HG02870 (cell line): Measurements from ENCODE around the gene PCID2.

ENCODE experiments used
- ATAC-seq: cut with Tn5 transposase; IDR thresholded peaks from one replicate; pipeline ENCODE4 v1.9.1; 2021; ENCODE audit warnings: mild to moderate bottlenecking, moderate library complexity; ENCODE audit not compliant: unreplicated experiment

PCID2 gene

DNA sequence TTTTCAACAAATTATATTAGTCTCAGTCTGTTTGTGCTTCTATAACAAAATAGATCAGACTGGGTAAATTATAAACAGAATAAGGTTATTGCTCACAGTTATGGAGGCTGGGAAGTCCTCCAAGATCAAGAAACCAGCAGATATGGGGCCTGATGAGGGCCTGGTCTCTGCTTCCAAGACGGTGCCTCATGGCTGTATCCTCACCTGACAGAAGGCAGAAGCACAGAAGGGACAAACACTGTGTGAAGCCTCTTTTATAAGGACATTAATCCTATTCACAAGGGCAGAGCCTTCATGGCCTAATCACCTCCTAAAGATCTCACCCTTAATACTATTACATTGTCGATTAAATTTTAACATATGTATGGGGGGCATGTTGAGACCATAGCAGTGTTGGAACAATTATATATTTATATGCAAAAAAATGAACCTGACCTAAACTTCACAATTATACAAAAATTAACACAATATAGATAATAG, 73.1 kb downstream of the PCID2 start:
- ATAC-seq, result no peak

- ATAC-seq, result no peak
These were observed 78.3 kb downstream of the PCID2 start for GRCh38 chr13:113129921-113130750.

GRCh38 chr13:113129480-113129879, 79.0 kb downstream of the PCID2 start:
- no peak for ATAC-seq
